ENCODE data around the gene EPSTI1.

EPSTI1 gene

GRCh38 chr13:42969565-42970172 is 22.4 kb downstream of the EPSTI1 start:
- DNase-seq, result peak; percentile 85

GRCh38 chr13:42968906-42969305 is 23.1 kb downstream of the EPSTI1 start:
- no peak for DNase-seq

- DNase-seq, result no peak
Measured at GRCh38 chr13:42967660-42968059, 24.4 kb downstream of the EPSTI1 start.

GRCh38 chr13:42965281-42965680 is 26.8 kb downstream of the EPSTI1 start:
- no peak for DNase-seq

GRCh38 chr13:42964761-42965161 is 27.3 kb downstream of the EPSTI1 start:
- DNase-seq, result no peak

- no peak for DNase-seq
Measured at GRCh38 chr13:42959615-42960014, 32.4 kb downstream of the EPSTI1 start.

- DNase-seq, result no peak
Measured at GRCh38 chr13:42957881-42958280, 34.2 kb downstream of the EPSTI1 start.

GRCh38 chr13:42950181-42950580 is 41.9 kb downstream of the EPSTI1 start:
- no peak for DNase-seq

- DNase-seq, result no peak
Measured at GRCh38 chr13:42947925-42948324, 44.1 kb downstream of the EPSTI1 start.

GRCh38 chr13:42946927-42947326 is 45.1 kb downstream of the EPSTI1 start:
- DNase-seq, result no peak

- DNase-seq, result no peak
Measured at GRCh38 chr13:42929886-42930535, 62.0 kb downstream of the EPSTI1 start.

- no peak for DNase-seq
Measured at GRCh38 chr13:42926555-42926954, 65.5 kb downstream of the EPSTI1 start.

GRCh38 chr13:42926043-42926442 is 66.0 kb downstream of the EPSTI1 start:
- no peak for DNase-seq

GRCh38 chr13:42925626-42926025 is 66.4 kb downstream of the EPSTI1 start:
- DNase-seq, result no peak

GRCh38 chr13:42924344-42924743 is 67.7 kb downstream of the EPSTI1 start:
- DNase-seq, result no peak

GRCh38 chr13:42907745-42908144 is 84.3 kb downstream of the EPSTI1 start:
- DNase-seq, result no peak

- DNase-seq, result no peak
Measured at GRCh38 chr13:42906257-42906656, 85.8 kb downstream of the EPSTI1 start.

- DNase-seq, result no peak
Measured at GRCh38 chr13:42905579-42905978, 86.5 kb downstream of the EPSTI1 start.

- DNase-seq, result no peak
Measured at GRCh38 chr13:42899266-42899665, 92.8 kb downstream of the EPSTI1 start.

- no peak for DNase-seq
Measured at GRCh38 chr13:42895776-42896175, 96.3 kb downstream of the EPSTI1 start.

GRCh38 chr13:42894765-42895243 is 97.2 kb downstream of the EPSTI1 start:
- no peak for DNase-seq

GRCh38 chr13:42893214-42893671 is 98.8 kb downstream of the EPSTI1 start:
- no peak for DNase-seq

GRCh38 chr13:42892760-42893159 is 99.3 kb downstream of the EPSTI1 start:
- DNase-seq, result no peak

- no peak for DNase-seq
Measured at GRCh38 chr13:42891591-42891990, 100.5 kb downstream of the EPSTI1 start.

- no peak for DNase-seq
Measured at GRCh38 chr13:42885325-42885724, 106.7 kb downstream of the EPSTI1 start.

Measured in activated CD8-positive, alpha-beta memory T cell treated with anti-CD3 and anti-CD28 coated beads, Interleukin-2, amount 50 U/mL, for 4 hours (primary cell).